RKO (cell line): Measurements from ENCODE around the gene CKAP2L.
A peak's percentile ranks its signal among the peaks of the same experiment; 100 is the strongest.

ENCODE experiments used
- DNase-seq: peaks from one replicate; pipeline ENCODE4 v3.0.0-alpha.2; 2016; ENCODE audit warnings: low spot score

Gene CKAP2L, protein sequence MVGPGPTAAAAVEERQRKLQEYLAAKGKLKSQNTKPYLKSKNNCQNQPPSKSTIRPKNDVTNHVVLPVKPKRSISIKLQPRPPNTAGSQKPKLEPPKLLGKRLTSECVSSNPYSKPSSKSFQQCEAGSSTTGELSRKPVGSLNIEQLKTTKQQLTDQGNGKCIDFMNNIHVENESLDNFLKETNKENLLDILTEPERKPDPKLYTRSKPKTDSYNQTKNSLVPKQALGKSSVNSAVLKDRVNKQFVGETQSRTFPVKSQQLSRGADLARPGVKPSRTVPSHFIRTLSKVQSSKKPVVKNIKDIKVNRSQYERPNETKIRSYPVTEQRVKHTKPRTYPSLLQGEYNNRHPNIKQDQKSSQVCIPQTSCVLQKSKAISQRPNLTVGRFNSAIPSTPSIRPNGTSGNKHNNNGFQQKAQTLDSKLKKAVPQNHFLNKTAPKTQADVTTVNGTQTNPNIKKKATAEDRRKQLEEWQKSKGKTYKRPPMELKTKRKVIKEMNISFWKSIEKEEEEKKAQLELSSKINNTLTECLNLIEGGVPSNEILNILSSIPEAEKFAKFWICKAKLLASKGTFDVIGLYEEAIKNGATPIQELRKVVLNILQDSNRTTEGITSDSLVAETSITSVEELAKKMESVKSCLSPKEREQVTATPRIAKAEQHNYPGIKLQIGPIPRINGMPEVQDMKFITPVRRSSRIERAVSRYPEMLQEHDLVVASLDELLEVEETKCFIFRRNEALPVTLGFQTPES

DNA sequence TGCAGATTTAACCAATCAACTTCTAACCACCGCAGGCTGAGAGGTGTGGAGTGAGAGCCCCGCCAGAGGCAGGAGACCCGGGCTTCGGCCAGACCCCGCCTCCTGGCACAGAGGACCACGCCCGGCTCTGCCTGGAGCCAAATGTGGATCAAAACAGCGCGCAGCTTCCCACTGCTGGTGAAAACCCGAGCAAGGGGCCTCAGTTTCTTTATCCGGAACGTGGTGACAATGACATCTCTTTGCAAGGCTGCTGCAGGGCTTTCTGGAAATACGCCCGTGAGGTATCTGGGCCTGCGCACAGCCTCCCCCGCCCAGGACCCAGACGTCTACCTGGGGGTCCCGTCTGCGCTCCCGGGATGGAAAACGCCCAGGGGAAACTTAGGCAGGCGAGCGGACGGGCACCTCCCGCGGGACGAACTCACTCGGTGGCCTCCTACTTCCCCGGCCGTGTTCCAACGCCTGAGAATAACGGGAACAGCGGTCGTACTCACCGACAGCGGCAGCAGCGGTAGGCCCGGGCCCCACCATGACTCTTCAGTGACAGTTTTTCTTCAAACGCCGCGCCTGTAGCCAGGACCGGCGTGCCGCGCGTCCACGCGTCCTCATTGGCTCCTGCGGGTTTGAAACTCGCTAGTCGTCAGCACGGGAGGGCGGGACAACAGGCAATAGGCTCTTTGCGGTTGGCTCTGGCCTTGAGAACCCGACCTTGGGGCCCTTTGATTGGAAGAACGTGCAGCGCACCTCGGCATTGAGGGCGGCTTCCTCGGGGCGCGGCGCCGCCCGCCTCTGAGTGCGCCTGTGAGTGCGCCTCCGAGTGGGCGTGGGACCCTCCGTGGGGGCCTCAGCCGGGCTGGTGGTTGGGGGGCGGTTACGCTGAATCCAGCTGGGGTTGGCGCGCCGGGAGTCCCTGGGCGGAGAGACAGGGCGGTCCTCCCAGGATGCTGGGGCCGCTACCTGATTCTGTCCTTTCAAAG, at the start of gene CKAP2L:
CKAP2L (minus strand) TSS at position 539 of the 974 bp plus-strand sequence; CDS start at position 528, 11 bp downstream.
- peak; percentile 97 for DNase-seq

DNA sequence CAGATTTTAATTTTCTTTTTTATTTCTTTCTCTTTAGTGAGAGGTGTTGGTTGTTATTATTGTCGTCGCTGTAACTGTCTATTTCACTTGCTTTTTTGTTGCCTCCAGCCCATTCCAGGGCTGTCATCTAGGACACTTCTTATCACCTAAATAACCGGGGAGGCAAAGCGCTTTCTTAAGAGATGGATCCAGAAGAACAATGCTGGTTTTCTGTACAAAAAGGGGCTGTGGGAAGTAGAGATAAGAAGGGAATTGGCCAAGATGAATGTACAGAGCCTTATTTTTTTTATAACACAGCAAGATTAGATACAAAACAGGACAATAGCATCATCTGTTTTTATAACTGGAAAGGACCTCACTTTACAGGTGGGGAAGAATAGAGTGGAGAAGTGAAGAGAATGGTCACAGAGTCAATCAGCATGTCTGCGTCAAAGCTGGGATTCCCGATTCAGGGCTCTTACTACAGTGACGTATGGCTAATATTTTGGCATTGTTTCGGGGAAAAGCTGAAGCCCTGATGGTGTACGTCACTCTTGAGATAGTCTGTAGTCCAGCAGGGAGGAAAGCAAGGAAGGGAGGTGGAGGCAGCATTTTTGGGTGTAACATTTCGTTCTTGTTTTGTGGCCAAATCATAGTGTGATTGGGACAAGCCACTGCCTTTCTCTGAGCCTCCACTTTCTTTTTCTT, 49.0 kb upstream of the CKAP2L start:
- DNase-seq = no peak

DNA sequence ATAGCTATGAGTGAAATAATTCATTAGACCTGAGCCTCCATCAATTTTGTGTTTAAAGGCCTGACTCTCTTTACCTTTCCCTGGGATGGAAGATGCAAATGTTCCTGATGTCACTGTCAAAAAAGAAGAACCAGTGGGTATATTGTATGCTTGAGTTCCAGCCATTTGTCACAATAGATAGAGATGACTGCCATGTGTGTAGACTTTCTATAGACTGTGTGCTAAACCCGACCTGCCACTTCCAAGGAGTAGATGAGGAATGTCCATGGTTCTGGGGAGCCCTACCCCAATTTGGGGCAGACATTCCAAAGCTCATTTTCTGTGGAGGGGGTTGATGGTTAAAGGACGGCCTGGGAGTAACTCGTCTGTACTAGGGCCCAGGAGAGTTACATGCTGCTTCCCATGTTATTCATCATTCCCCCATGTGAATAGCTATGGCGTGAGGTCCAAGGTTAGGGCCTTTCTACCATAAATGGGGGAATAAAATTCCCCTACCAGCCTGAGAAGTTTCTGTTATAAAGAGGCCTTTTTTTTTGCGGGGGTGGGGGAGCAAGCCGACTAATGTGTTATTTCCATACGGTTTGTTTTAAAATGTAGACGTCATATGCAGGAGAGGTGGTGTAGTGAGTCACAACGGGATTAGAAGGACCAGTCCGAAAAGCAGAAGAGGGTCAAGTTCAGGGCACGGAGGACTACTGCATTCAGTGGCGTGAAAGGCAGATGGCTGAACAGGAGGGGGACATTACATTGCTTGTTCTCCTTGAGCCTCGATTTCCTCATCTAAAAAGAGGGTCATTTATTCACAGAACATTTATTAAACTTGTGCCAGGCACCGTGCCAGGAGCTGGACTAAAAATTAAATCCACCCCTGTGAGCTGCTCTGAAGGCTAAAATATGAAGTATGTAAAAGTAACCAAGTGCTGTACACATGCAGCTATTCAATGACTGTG, 48.2 kb upstream of the CKAP2L start:
- no peak for DNase-seq

DNA sequence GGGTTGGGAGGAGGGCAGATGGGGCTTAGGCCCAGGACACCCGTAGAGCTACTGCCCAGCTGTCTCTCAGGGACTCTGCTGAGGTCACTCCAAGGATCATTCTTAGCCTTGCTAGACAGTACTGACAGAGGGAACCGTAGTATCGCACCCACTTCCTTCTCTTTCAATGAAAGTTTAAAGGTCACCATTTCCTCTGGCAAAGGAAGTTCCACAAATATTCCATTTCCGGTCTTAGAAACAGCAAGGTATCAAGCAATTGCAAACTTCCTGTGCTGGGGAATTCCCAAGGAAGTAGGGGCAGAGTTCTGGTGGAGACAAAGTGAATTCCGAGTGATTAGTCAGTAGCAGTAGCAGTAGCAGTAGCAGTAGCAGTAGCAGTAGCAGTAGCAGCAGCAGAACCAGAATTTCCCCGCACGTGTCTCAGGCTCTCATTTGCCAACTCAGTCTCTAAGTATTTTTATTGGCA, 47.5 kb upstream of the CKAP2L start:
- no peak for DNase-seq

DNA sequence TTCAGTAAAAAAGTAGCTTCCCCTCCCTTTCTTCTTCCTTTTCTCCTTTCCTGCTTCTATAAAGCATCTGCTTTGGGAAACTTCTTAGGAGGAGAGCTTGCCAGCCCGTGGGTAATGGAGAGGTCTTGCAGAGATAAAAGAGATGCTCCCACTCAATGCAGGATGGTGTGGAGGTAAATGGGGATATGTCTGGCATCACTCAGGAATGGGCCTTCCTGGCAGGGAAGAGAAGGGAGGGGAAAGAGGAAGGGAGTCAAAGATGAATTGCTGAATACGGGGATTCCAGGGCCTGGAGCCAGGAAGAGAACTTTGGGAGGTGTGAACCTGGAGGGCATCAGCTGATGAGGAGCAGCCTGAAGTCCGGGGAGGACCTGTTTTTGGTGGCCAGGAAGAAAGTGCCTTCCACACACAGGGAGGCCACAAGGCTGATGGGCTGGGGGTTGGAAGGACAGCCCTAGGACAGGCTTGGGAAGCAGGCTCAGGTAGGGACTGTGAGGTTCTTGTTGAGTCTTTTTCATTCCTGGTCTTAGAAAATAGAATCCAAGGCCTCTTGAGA, 46.9 kb upstream of the CKAP2L start:
- DNase-seq = no peak

DNA sequence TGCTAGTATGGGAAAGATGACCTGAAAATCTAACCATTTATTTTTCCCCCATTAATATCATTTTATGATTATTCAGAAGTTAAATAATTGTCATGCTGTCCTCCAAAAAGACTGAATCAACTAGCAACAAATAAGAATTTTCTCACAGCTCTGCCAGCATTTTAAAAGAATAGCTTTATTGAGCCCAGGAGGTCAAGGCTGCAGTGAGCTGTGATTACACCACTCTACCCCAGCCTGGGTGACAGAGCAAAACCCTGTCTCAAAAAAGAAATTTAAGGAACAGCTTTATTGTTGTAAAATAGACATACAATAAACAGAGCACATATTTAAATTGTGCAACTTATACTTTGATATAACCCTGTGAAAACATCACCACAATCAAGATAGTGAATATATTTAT, 44.7 kb upstream of the CKAP2L start:
- DNase-seq = no peak

DNA sequence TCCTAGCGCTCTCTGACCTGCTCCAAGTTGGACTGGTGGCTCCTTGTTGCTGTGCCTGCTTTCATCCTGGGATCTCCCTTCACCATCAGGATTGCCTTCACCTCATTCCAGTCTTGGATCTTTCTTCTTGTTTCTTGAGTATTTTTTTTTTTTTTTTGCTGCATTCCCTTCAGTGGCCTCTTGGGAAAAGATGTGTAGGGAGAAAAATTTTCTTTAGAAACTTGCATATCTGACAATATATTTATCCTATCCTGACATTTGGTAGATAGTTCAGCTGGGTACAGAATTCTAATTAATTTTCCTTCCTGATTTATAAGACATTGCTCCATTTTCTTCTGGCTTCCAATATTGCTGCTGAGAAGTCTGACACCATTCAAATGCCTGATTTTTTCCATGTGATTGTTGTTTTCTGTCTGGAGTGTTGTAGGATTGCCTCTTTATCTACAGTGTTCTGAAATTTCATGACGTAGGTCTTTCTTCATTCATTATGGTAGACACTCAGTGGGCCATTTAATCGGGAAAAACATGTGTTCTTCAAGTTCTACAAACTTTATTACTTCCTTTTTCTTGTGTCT, 42.9 kb upstream of the CKAP2L start:
- DNase-seq = no peak

DNA sequence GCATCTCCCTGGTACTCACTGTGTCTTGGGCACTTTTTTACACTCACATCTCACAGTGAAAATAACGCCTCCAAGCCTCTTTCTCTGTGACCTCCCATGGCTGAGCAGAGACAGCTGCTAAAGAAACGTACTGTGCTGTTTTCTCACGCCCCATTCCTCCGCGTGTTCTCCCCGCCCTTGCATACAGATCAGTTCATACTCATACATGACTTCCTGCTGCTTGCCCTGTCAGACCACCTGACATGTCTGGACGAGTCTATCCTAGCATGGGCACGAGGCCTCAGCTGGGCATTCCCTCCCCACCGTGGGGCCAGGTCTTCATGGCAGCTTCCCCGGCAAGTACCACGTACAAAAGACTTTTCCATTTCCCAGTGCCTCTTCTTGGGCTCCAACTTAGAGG, 41.1 kb upstream of the CKAP2L start:
- no peak for DNase-seq

DNA sequence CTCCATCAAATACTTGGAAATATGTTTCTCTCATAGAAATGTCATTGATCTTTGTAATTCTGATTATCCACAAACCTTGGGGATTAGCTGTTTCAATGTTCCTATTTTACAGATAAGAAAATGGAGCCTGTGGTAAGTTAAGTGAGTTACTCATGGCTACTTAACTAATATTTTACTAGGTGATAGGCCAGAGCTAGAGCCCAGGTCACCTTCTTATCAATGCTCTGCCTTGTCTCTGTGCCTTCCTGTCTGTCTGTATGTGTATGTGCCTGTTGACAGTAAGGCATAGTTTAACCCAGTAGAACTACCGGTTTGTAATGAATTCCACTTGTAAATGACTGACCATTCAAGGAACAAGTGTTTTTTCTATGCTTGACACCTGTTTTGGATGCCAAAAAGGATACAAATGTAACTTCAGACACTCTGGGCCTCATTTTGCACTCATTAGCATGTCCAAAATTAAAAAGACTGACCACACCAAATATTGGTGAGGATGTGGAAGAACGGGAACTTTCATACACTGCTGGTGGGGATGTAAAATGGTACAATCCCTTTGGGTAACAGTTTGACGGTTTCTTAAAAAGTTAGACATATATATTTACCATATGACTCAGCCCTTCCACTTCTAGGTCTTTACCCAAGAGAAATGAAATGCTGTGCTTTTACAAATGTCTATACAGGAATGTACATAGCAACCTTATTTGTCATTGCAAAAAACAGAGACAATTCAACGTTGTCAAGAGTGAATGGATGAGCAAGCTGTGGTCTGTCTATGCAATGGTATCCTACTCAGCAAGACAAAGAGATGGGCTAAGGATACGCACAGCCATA, 39.5 kb upstream of the CKAP2L start:
- DNase-seq = no peak

DNA sequence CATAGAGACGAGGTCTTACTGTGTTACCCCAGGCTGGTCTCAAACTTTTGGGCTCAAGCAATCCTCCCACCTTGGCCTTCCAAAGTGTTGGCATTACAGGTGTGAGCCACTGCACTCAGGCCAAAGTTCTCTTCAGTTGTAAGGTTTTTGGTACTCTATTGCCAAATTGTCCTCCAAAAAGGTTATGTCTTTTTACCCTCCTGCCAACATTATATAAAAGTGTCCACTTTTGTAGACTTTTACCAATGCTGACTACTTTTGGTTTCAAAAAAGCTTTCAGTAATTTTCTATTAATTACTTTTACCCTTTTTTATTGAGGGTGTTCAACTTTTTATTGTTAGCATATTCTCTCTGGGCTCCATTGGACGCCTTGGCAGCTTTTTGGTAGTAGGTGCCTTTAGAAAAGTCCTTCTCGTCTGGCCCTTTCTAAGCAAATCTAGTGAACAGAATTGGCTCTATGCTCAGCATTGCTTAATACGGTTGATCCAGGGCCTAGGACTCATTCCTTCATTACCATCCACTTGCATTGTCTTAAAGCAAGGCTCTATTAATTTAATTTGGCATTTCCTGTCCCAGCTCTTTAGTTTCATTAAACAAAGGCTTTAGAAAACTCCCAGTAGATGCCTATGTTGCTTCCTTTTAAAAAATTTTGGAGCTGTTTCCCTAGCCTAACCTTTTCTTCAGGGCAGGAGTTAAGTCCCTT, 36.6 kb upstream of the CKAP2L start:
- no peak for DNase-seq

DNA sequence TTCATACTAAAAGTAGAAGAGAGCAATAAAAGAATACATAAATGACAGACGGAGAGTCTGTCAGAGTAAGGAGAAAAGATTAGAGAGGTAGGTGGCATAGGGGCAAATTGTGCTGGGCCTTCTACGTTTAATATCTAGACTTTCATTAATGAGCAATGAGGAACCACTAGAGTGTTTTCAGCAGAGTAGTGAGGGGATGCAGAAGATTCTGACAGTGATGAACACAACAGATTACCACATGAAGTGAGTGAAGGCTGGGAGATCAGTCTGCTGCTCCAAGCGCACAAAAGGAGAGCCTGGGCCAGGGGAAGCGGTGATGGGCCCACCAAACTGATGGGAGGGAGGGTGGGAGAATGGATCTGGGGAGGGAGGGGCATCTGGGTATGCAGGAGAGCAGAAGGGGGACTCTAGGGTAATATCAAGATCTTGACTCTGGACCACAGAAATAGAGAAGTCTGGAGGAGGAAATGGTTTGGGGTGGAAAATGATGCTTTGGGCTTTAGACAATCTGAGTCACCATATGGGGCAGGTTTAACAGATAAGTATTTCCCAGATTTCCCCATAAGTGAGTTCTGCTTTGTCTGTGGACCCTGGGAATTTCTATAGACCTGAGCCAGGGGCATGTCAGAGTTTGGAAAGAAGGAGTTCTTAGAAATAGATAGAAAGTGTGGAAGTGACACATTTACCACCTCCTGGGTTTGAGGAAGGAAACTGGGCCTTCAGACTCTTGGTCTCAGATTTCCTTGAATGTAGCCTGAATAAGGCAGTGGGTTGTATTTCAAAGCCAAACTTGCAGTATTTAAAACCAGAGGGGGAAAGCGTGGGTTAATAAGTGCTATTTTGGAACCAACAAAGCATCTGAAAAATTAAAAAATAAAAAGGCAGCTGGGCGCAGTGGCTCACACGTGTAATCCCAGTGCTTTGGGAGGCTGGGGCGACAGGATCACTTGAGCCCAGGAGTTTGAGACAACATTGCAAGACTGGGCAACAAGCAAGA, 34.9 kb upstream of the CKAP2L start:
- DNase-seq = no peak

DNA sequence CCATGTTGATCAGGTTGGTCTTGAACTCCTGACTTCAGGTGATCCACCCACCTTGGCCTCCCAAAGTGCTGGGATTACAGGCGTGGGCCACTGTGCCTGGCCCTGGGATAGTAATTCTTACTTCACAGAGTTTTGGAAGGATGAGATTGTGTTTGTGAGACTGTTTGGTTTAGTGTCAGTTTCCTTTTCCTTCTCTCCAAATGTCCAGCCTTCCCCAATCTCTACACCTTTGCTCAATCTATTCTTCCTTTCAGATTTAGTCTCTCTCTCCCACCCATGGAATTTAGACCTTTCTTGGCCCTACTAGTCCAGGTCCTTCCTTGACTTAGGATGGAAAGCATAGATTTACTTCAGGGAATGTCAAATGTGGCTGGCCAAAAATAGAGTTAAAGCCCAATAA, 32.1 kb upstream of the CKAP2L start:
- no peak for DNase-seq

DNA sequence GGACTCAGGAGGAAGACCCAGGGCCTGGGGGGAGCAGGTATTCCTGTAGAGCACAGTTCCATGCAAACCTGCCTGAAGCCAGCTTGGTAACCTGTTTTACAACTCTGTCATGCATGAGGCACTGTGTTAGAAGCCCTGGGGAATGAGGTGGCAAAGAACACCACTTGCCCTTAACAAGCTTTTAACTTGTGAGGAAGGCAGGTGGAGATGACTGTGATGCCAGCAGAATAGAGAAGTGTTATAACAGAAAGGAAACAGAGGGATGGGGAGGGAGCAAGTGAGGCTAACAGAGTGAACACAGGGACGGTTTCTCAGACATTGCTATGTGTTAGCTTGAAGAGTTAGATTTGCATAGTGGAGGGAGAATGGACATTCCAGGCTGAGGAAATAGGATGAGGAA, 31.4 kb upstream of the CKAP2L start:
- no peak for DNase-seq

DNA sequence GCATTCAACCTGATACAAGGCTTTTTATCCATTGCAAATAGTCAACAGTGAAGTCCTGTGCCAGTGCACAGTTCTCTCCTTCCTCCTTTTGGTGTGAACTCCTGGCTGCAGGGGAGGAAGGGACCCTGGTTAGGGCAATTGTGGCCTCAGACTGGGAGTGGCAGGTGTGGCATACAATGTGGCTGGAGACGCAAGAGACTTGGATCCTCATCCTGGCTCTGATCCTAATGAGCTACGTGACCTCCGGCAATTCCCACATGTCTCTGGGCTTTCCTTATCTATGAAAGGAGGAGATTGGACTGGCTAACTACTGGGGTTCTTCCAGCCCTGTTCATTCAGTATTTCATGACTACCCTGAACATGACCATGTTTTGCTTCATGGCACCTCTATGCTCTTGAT, 30.4 kb upstream of the CKAP2L start:
- DNase-seq = no peak

DNA sequence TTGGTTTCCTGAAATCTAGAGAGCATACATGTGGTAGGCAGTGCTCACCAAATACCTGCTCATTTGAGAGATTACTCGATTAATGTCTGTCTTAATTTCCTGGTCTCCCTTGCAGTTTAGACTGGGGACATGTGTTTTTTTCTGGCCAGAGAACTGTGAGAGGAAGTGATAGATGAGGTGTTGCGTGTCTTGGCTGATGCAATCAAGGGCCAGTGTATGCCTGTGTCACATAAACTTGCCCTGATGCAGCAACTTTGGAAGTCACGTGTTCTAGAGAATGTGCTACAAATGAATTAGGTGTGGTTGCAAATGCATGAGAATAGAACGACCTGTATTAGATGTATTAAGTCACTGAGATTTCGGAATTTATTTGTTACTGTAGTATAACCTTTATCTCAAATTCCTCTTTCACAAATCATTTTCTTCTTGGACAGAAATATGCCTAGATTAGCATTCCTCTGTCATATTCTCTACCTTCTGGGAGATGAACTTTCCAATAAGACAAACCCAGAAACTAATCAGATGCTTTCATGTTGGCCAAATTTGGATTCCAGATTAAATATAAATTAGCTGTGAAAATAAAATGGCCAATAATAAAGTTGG, 29.8 kb upstream of the CKAP2L start:
- peak; percentile 65 for DNase-seq

DNA sequence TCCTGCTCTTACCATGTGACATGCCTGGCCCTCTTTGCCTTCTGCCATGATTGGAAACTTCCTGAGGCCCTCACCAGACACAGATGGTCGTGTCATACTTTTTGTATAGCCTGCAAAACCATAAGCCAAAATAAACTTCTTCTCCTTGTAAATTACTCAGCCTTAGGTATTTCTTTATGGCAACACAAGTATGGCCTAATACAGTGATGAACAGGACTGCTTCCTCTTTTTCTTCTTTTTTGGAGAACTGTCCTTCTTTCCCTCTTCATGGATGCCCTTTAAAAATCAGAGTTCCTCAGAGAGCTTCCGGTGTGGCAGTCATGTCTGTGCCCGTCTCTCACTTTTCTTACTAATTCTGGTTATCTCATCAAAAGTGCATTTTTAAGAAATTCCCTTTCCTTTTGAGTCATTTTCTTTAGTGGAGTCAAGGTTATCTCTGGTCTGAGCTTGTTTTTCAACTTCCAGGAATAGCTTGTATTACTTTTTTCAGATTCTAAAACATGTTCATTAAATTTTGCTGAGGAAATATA, 29.1 kb upstream of the CKAP2L start:
- no peak for DNase-seq
